Hepatocyte (in vitro differentiated cells): ENCODE data around the gene BRD3OS. TPM values are rescaled to one million over a fixed set of nuclear protein-coding genes. Genes with fewer than 3 reads are reported as not detected.

Source experiments
- polyA plus RNA-seq: library from polyadenylated mRNA; unstranded; fragments of >200 nt; fragmentation: Nextera tagmentation; extraction: Ambion mirVana; gene quantifications from 2 replicates; pipeline ENCODE4 v1.2.1, GENCODE V29; 2016
- total RNA-seq: library from RNA; depleted of rRNA; stranded (reverse); fragments of >200 nt; gene quantifications from 2 replicates; pipeline ENCODE4 v1.2.3, GENCODE V29; 2014

Gene BRD3OS
- total and polyA plus RNA-seq, 2 experiments from 2014 or later, result 13.4 to 14.9 TPM

Other genes starting within 250 kb of the BRD3OS start
- gene VAV2, start 33.2 kb upstream of the BRD3OS start, total RNA-seq, result 22.2 and 24.9 TPM in 2 replicates
- gene VAV2, start 33.2 kb upstream of the BRD3OS start, polyA plus RNA-seq, result 27.5 and 27.7 TPM in 2 replicates
- gene BRD3, start 42.5 kb downstream of the BRD3OS start, total RNA-seq, result 9.0 and 14.8 TPM in 2 replicates
- 25.7 and 29.6 TPM in 2 replicates for gene BRD3, start 42.5 kb downstream of the BRD3OS start, polyA plus RNA-seq
- 19.8 and 21.0 TPM in 2 replicates for gene WDR5, start 110.6 kb downstream of the BRD3OS start, total RNA-seq
- 20.2 and 20.9 TPM in 2 replicates for gene WDR5, start 110.6 kb downstream of the BRD3OS start, polyA plus RNA-seq
- gene RNU6ATAC, start 139.1 kb downstream of the BRD3OS start, total RNA-seq, result not detected in 2 replicates
- not detected in 2 replicates for gene RNU6ATAC, start 139.1 kb downstream of the BRD3OS start, polyA plus RNA-seq